ENCODE results near the gene DOK3. TPM values are rescaled to one million over a fixed set of nuclear protein-coding genes. Genes with fewer than 3 reads are reported as not detected.

DOK3 gene
- total RNA-seq, 1 experiment from 2014 or later = 138 TPM

DNA sequence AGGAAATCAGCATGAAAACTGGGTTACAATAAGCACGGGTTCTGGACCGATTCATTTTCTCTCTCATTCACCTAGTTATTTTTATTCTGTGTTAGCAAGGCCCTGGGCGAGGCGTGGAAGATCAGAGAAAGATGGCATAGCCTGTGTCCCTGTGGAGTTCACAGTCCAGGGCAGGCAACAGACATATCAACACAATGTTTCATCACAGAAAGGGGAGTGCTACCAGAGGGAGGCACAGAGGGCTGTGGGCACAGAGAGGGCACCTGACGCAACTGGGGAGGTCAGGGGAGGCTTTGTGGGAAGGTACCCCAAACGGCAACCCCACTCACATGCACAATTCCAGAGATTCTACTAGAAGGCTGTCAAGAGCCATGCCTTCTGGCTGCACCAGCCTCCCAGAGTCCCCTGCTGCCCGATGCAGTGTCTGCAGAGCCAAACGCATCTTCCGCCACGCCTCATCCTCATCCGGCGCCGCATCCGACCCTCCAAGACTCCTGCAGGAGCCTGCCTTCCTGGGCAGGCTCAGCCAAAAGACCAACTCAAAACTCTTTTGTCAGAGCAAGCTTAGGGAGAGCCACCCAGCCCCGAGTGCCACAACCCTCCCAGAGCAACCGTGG is 43.3 kb upstream of the DOK3 start:
- DNase-seq = no peak
- no peaks in the 10 kb centered on the region for H3K27me3 ChIP-seq (ENCODE audit: low read length)
- peaks cover 37% of the 10 kb centered on the region for H3K4me1 ChIP-seq (ENCODE audit: low read length)
- H3K27ac ChIP-seq (ENCODE audit: low read length) = no peak overlapping the region; the same call in 1 of the 2 replicates
- no peaks in the 10 kb centered on the region for H3K9me3 ChIP-seq (ENCODE audit: low read length)
- H3K9me2 ChIP-seq (replicated peaks; ENCODE audit: insufficient read depth, low read length) = no peaks in the 10 kb centered on the region
- H3K4me3 ChIP-seq (ENCODE audit: low read length) = peak overlapping the region; percentile 92
- peaks cover 58% of the 10 kb centered on the region for H3K79me2 ChIP-seq (ENCODE audit: low read length)
- peaks cover 13% of the 10 kb centered on the region; the same call in 1 of the 2 replicates for H4K20me1 ChIP-seq (ENCODE audit: insufficient read depth, low read depth, low read length)
- H3K36me3 ChIP-seq (ENCODE audit: insufficient read depth, low read length) = peaks cover 13% of the 10 kb centered on the region; the same call in 1 of the 2 replicates
- no peak overlapping the region for H2AFZ ChIP-seq (ENCODE audit: low read length)
- peak overlapping the region; percentile 94 for H3K9ac ChIP-seq (ENCODE audit: low read length)
- H3K4me2 ChIP-seq (ENCODE audit: low read depth, low read length, poor library complexity, severe bottlenecking) = peak overlapping the region; percentile 93

GRCh38 chr5:177550122-177550521 is 40.5 kb upstream of the DOK3 start:
- no peak overlapping the region for H3K4me3 ChIP-seq (ENCODE audit: low read length)
- no peak overlapping the region for H3K27ac ChIP-seq (ENCODE audit: low read length)
- H3K9me2 ChIP-seq (replicated peaks; ENCODE audit: insufficient read depth, low read length) = no peaks in the 10 kb centered on the region
- H3K27me3 ChIP-seq (ENCODE audit: low read length) = no peaks in the 10 kb centered on the region
- peaks cover 13% of the 10 kb centered on the region; the same call in 1 of the 2 replicates for H3K36me3 ChIP-seq (ENCODE audit: insufficient read depth, low read length)
- no peaks in the 10 kb centered on the region for H3K9me3 ChIP-seq (ENCODE audit: low read length)
- H2AFZ ChIP-seq (ENCODE audit: low read length) = no peak overlapping the region
- H3K4me1 ChIP-seq (ENCODE audit: low read length) = peaks cover 20% of the 10 kb centered on the region
- peaks cover 13% of the 10 kb centered on the region; the same call in 1 of the 2 replicates for H4K20me1 ChIP-seq (ENCODE audit: insufficient read depth, low read depth, low read length)
- peak; percentile 52 for DNase-seq
- H3K79me2 ChIP-seq (ENCODE audit: low read length) = peaks cover 82% of the 10 kb centered on the region
- no peak overlapping the region for H3K9ac ChIP-seq (ENCODE audit: low read length)
- no peak overlapping the region for H3K4me2 ChIP-seq (ENCODE audit: low read depth, low read length, poor library complexity, severe bottlenecking)

- H3K36me3 ChIP-seq (ENCODE audit: insufficient read depth, low read length) = peaks cover 13% of the 10 kb centered on the region; the same call in 1 of the 2 replicates
Measured at GRCh38 chr5:177548495-177548894, 38.9 kb upstream of the DOK3 start.

GRCh38 chr5:177547736-177548135 is 38.1 kb upstream of the DOK3 start:
- Histone ChIP-seq H3K79me2 (ENCODE audit: low read length) (peaks cover 90% of the 10 kb centered on the region), H3K4me2 (ENCODE audit: low read depth, low read length, poor library complexity, severe bottlenecking) (no peak overlapping the region), H3K4me1 (ENCODE audit: low read length) (peaks cover 8% of the 10 kb centered on the region), H3K27ac (ENCODE audit: low read length) (no peak overlapping the region), H4K20me1 (ENCODE audit: insufficient read depth, low read depth, low read length) (peaks cover under 1% of the 10 kb centered on the region; the same call in 1 of the 2 replicates), H3K9ac (ENCODE audit: low read length) (no peak overlapping the region), H3K9me3 (ENCODE audit: low read length) (no peaks in the 10 kb centered on the region), H2AFZ (ENCODE audit: low read length) (no peak overlapping the region), H3K4me3 (ENCODE audit: low read length) (no peak overlapping the region), H3K36me3 (ENCODE audit: insufficient read depth, low read length) (peaks cover 15% of the 10 kb centered on the region; the same call in 1 of the 2 replicates), H3K9me2 (replicated peaks; ENCODE audit: insufficient read depth, low read length) (no peaks in the 10 kb centered on the region), H3K27me3 (ENCODE audit: low read length) (no peaks in the 10 kb centered on the region)
- no peak for DNase-seq

More at GRCh38 chr5:177548495-177548894, 38.9 kb upstream of the DOK3 start:
- Histone ChIP-seq H4K20me1 (ENCODE audit: insufficient read depth, low read depth, low read length) (peaks cover 8% of the 10 kb centered on the region; the same call in 1 of the 2 replicates), H3K27me3 (ENCODE audit: low read length) (no peaks in the 10 kb centered on the region), H3K79me2 (ENCODE audit: low read length) (peaks cover 90% of the 10 kb centered on the region), H2AFZ (ENCODE audit: low read length) (no peak overlapping the region), H3K9me2 (replicated peaks; ENCODE audit: insufficient read depth, low read length) (no peaks in the 10 kb centered on the region), H3K4me1 (ENCODE audit: low read length) (peaks cover 15% of the 10 kb centered on the region), H3K4me3 (ENCODE audit: low read length) (no peak overlapping the region), H3K9ac (ENCODE audit: low read length) (no peak overlapping the region), H3K9me3 (ENCODE audit: low read length) (no peaks in the 10 kb centered on the region), H3K4me2 (ENCODE audit: low read depth, low read length, poor library complexity, severe bottlenecking) (no peak overlapping the region), H3K27ac (ENCODE audit: low read length) (no peak overlapping the region)
- no peak for DNase-seq

DNA sequence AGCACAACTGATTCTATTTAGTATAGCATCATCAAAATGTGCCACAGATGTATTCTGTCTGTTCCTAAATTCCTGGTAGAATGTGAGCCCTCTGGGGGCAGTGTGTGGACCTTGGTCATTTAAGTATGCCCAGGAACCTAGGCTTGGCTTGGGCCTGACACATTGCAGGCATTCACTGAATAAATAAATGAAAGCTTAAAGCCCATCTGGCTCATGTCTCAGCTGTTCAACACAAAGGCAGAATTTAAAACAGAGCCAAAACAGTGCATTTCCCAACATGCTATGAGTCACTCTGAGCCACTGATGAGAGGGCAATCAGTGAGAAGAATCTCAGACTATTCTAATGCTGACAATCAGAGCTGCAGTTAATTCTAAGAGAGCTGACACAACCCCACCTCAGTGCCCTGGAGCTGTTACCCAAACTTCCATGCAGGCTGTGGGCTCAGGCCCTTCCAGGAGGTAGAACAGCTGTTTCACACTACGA is 36.7 kb upstream of the DOK3 start:
- Histone ChIP-seq H4K20me1 (ENCODE audit: insufficient read depth, low read depth, low read length) (no peaks in the 10 kb centered on the region), H3K4me1 (ENCODE audit: low read length) (peaks cover 4% of the 10 kb centered on the region; the same call in 1 of the 2 replicates), H3K27me3 (ENCODE audit: low read length) (no peaks in the 10 kb centered on the region), H3K27ac (ENCODE audit: low read length) (no peak overlapping the region), H3K9me2 (replicated peaks; ENCODE audit: insufficient read depth, low read length) (no peaks in the 10 kb centered on the region), H3K9ac (ENCODE audit: low read length) (no peak overlapping the region), H2AFZ (ENCODE audit: low read length) (no peak overlapping the region), H3K9me3 (ENCODE audit: low read length) (no peaks in the 10 kb centered on the region), H3K36me3 (ENCODE audit: insufficient read depth, low read length) (peaks cover 14% of the 10 kb centered on the region; the same call in 1 of the 2 replicates), H3K79me2 (ENCODE audit: low read length) (peaks cover 88% of the 10 kb centered on the region), H3K4me3 (ENCODE audit: low read length) (no peak overlapping the region), H3K4me2 (ENCODE audit: low read depth, low read length, poor library complexity, severe bottlenecking) (no peak overlapping the region)
- no peak for DNase-seq

GRCh38 chr5:177545487-177546257 is 36.0 kb upstream of the DOK3 start:
- Histone ChIP-seq H3K9me3 (ENCODE audit: low read length) (no peaks in the 10 kb centered on the region), H4K20me1 (ENCODE audit: insufficient read depth, low read depth, low read length) (no peaks in the 10 kb centered on the region), H3K4me3 (ENCODE audit: low read length) (no peak overlapping the region), H3K36me3 (ENCODE audit: insufficient read depth, low read length) (peaks cover 9% of the 10 kb centered on the region; the same call in 1 of the 2 replicates), H3K27me3 (ENCODE audit: low read length) (no peaks in the 10 kb centered on the region), H3K4me2 (ENCODE audit: low read depth, low read length, poor library complexity, severe bottlenecking) (no peak overlapping the region), H3K4me1 (ENCODE audit: low read length) (peaks cover 4% of the 10 kb centered on the region; the same call in 1 of the 2 replicates), H2AFZ (ENCODE audit: low read length) (no peak overlapping the region), H3K9me2 (replicated peaks; ENCODE audit: insufficient read depth, low read length) (no peaks in the 10 kb centered on the region), H3K27ac (ENCODE audit: low read length) (no peak overlapping the region), H3K9ac (ENCODE audit: low read length) (no peak overlapping the region), H3K79me2 (ENCODE audit: low read length) (peaks cover 86% of the 10 kb centered on the region)
- no peak for DNase-seq

GRCh38 chr5:177542816-177543465 is 33.3 kb upstream of the DOK3 start:
- no peak overlapping the region for H2AFZ ChIP-seq (ENCODE audit: low read length)
- no peak overlapping the region for H3K27ac ChIP-seq (ENCODE audit: low read length)
- H3K79me2 ChIP-seq (ENCODE audit: low read length) = peaks cover 78% of the 10 kb centered on the region
- no peaks in the 10 kb centered on the region for H3K4me1 ChIP-seq (ENCODE audit: low read length)
- no peak overlapping the region for H3K4me2 ChIP-seq (ENCODE audit: low read depth, low read length, poor library complexity, severe bottlenecking)
- no peaks in the 10 kb centered on the region for H3K9me3 ChIP-seq (ENCODE audit: low read length)
- no peaks in the 10 kb centered on the region for H3K9me2 ChIP-seq (replicated peaks; ENCODE audit: insufficient read depth, low read length)
- peaks cover 12% of the 10 kb centered on the region; the same call in 1 of the 2 replicates for H3K36me3 ChIP-seq (ENCODE audit: insufficient read depth, low read length)
- DNase-seq = no peak
- no peaks in the 10 kb centered on the region for H4K20me1 ChIP-seq (ENCODE audit: insufficient read depth, low read depth, low read length)
- no peak overlapping the region for H3K4me3 ChIP-seq (ENCODE audit: low read length)
- H3K27me3 ChIP-seq (ENCODE audit: low read length) = no peaks in the 10 kb centered on the region
- no peak overlapping the region for H3K9ac ChIP-seq (ENCODE audit: low read length)

GRCh38 chr5:177540438-177540837 is 30.8 kb upstream of the DOK3 start:
- Histone ChIP-seq H3K79me2 (ENCODE audit: low read length) (peaks cover 59% of the 10 kb centered on the region), H4K20me1 (ENCODE audit: insufficient read depth, low read depth, low read length) (no peaks in the 10 kb centered on the region), H3K36me3 (ENCODE audit: insufficient read depth, low read length) (peaks cover 15% of the 10 kb centered on the region; the same call in 1 of the 2 replicates), H3K27me3 (ENCODE audit: low read length) (no peaks in the 10 kb centered on the region), H2AFZ (ENCODE audit: low read length) (no peak overlapping the region), H3K9ac (ENCODE audit: low read length) (no peak overlapping the region), H3K4me1 (ENCODE audit: low read length) (no peaks in the 10 kb centered on the region), H3K9me2 (replicated peaks; ENCODE audit: insufficient read depth, low read length) (no peaks in the 10 kb centered on the region), H3K9me3 (ENCODE audit: low read length) (no peaks in the 10 kb centered on the region), H3K27ac (ENCODE audit: low read length) (no peak overlapping the region), H3K4me3 (ENCODE audit: low read length) (no peak overlapping the region), H3K4me2 (ENCODE audit: low read depth, low read length, poor library complexity, severe bottlenecking) (no peak overlapping the region)
- DNase-seq = no peak
